HG02943 (cell line): ENCODE data around the gene FHIT.

ENCODE experiments used
- ATAC-seq: cut with Tn5 transposase; IDR thresholded peaks from one replicate; pipeline ENCODE4 v1.9.1; 2021; ENCODE audit warnings: mild to moderate bottlenecking, low read depth, moderate library complexity; ENCODE audit not compliant: unreplicated experiment

The FHIT gene

GRCh38 chr3:61132062-61132461, 119.2 kb downstream of the FHIT start:
- ATAC-seq, result no peak

DNA sequence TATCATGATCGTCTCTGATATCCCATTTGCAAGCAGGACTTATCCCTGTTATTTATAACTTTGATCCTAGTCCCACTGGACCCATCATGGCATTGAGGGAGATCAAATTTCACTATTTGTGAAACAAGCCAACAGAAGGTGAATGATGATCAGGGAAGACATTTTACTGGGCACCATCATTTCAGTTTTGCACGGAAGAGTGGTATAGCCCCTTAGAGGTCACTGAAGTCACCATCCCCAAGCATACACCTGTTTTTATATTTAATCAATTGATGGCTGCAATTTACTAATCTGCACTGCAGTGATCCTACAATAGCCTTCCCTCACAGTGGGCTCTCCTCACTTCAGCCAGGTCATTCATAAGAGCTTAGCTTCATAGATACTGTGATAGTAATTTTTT, 132.4 kb downstream of the FHIT start:
- ATAC-seq, result no peak

DNA sequence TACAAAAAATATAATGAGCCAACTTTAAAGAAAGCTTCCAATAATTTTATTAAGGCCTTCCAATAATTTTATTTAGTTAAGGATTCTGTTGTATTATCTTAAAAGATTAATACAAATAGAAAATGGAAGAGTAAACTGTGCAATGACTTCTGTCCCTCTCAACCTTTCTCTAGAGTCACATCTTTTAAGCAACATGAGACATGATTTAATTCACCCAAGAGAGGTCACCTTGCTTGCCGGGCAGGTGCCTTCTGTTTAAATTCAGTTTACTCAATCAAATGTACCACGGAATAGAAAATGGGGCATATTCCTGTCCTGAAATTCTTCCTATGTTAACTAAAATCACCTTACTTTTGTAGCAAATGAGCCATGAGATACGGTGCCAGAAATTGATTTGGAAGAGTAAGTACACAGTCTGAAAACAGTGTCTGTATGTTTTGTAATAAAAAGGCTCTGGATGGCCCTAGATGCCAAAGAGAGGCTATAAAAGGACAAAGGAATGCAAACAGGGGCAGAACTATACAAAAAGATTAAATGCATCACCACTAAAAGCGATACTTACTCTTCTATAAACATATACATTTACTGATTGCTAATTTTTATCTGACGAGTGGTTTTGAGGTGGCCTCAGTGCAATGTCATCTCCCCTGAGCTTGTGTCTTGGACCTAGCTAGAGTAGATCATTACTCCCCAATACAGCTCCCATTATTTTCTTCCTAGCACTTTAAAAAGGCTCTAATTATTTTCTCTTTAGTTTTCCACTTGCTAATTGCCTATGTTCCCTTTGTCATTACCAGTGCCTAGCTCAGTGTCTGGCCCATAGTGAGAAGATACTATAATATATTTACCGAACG, 134.0 kb downstream of the FHIT start:
- ATAC-seq, result no peak

GRCh38 chr3:61114316-61114953, 136.8 kb downstream of the FHIT start:
- ATAC-seq, result no peak

DNA sequence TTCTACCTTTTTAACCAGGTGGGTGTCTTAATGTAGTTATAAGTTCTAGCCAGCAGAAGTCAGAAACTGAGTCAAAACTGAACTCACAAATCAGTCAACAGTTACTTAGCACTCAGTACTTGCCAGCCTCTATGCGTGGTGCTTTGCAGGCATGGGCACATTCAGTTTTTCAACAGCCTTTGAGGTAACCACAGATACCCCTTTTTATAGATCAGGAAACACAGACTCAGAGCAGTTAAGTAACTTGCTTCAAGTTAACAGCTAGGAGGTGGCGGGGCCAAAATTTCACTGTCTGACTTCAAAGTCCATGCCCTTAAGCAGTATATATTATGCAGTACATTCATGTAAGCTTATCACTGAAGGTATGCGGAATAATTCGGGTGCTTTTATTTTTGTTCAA, 139.4 kb downstream of the FHIT start:
- ATAC-seq, result no peak

DNA sequence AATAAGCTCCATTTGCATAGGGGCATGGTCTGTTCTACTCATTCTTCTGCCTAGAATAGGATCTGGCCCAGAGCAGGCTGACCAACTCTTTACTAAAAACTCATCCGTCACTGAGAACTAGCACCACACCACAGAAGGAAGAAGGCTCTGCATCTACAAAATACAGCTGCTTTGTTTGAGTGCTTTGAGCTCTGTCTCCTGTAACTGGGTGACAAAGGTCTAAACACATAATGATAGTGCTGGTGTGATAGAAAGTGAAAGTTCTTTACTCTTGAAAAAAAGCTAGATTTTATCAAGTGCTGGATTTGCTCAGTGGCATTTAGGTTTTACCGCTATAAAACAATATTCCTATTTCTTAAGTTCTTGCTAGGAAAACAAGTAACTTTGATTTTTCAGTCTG, 140.7 kb downstream of the FHIT start:
- no peak for ATAC-seq

- no peak for ATAC-seq
These were observed 142.8 kb downstream of the FHIT start for GRCh38 chr3:61108247-61109019.

GRCh38 chr3:61094608-61095007, 156.6 kb downstream of the FHIT start:
- no peak for ATAC-seq

DNA sequence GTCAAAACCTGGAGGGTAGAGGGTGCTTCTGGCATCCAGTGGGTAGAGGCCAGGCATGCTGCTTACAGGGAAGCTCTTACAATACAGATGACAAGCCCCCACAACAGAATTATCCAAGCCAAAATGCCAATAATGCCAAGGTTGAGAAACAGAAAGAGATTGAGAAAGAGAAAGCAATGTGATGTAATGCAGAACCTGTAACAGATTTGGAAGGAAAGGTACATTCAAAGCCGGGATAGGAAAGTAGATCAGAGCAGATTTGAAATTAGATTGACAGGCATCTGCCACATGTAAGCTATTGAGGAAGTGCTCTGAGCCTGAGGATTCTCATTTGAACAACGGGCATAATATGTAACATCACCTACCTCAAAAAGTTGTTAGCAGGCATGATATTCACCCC, 157.9 kb downstream of the FHIT start:
- no peak for ATAC-seq

GRCh38 chr3:61092870-61093269, 158.4 kb downstream of the FHIT start:
- no peak for ATAC-seq

GRCh38 chr3:61090389-61091169, 160.7 kb downstream of the FHIT start:
- no peak for ATAC-seq

GRCh38 chr3:61087465-61087864, 163.8 kb downstream of the FHIT start:
- ATAC-seq, result no peak

GRCh38 chr3:61081554-61081953, 169.7 kb downstream of the FHIT start:
- ATAC-seq, result no peak

DNA sequence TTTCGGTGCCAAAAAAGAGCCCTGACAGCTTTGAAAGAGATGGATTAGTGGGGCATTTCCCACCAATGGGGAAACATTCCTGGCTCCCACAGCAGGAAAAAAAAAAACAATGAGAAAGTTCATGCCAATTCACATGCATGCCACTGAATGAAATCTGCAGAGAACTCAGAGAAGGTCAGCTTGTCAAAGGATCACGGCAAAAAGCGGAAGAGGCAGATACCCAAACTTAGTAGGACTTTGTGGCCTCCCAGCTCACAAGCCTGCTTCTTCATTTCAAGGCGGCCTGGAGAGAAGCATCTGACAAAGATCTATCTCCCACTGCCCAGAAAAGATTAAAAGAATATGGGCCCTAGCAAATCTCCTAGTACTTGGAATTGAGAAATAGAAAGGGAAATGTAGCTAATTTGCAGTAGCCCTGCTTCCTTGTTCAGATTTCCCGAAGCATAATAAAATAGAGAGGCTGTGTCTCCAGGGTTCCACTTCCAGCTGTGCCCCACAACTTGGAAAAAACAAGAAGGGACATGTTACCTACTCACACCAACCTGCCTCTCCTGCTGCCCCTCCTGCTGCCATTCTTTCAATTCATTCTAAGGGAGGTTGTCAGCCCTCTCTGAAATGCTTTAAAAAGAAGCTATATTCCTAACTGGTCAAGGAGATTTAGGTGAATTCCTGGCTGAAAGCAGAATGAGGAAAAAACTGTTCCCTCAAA, 170.4 kb downstream of the FHIT start:
- ATAC-seq, result no peak

GRCh38 chr3:61078048-61078752, 173.1 kb downstream of the FHIT start:
- no peak for ATAC-seq

- ATAC-seq, result no peak
These were observed 173.7 kb downstream of the FHIT start for GRCh38 chr3:61077551-61077950.

- ATAC-seq, result no peak
These were observed 176.5 kb downstream of the FHIT start for GRCh38 chr3:61074783-61075182.

DNA sequence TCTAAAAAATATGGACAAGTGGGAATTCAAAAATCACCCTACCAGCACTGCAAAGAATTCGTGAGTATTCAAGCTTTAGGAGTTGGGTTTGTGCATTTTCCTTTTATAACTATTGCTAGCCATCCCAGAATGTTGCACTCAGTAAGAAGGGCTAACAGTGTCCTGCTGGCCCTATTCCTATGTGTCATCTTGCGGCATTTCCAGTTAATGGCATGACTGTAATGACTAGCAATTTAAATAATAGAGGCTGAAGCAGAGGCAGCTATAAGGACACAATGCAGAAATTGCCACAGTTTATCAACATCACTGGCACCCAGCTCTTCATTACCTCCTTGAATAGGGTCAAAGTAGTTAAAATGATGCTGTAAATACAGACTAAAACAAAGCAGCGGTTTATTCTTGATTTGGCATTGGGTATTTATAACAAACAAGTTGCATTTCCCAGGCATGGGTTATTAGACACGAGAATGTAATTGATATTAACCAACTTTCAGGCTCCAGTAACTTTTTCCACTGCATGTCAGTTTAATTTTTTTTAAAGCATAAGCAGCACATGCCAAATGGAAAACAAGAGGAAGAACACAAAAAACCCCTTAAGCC, 177.6 kb downstream of the FHIT start:
- ATAC-seq, result no peak

DNA sequence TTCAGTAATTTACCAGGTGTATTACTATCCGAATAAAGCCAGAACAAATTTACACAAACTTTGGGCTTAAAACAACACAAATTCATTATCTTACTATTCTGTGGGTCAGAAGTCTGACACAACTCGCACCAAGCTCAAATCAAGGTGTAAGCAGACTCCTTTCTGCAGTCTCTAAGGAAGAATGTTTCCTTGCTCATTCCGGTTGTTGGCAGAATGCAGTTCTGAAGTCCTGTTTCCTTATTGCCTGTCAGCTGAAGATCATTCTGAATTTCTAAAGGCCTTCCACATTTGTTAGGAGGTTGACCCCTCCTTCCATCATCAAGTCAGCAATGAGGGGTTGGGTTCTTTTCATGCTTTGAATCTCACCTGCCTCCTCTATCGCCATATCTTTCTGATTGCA, 183.2 kb downstream of the FHIT start:
- ATAC-seq, result no peak
